Endothelial cell (in vitro differentiated cells): ENCODE measurements around the gene VRK1. TPM values are rescaled to one million over a fixed set of nuclear protein-coding genes. Genes with fewer than 3 reads are reported as not detected.

Source experiments
- DNase-seq: peaks from one replicate; pipeline ENCODE4 v3.0.0; 2021; ENCODE audit warnings: low spot score
- H3K27ac Mint-ChIP-seq: one replicate; pipeline ENCODE4 v1.8.0; 2021; ENCODE audit warnings: mixed read lengths, inconsistent platforms; ENCODE audit not compliant: unreplicated experiment
- H3K27me3 Mint-ChIP-seq: one replicate; pipeline ENCODE4 v1.8.0; 2021; ENCODE audit warnings: mild to moderate bottlenecking, moderate library complexity, mixed read lengths, inconsistent platforms; ENCODE audit not compliant: unreplicated experiment
- H3K36me3 Mint-ChIP-seq: one replicate; pipeline ENCODE4 v1.8.0; 2021; ENCODE audit warnings: mild to moderate bottlenecking, low read depth, mixed read lengths, inconsistent platforms; ENCODE audit not compliant: unreplicated experiment
- H3K4me1 Mint-ChIP-seq: one replicate; pipeline ENCODE4 v1.8.0; 2021; ENCODE audit warnings: mild to moderate bottlenecking, mixed read lengths, inconsistent platforms; ENCODE audit not compliant: unreplicated experiment
- H3K4me3 Mint-ChIP-seq: one replicate; pipeline ENCODE4 v1.8.0; 2021; ENCODE audit warnings: mild to moderate bottlenecking, mixed read lengths, inconsistent platforms; ENCODE audit not compliant: unreplicated experiment
- H3K9me3 Mint-ChIP-seq: one replicate; pipeline ENCODE4 v1.8.0; 2021; ENCODE audit warnings: mixed read lengths, inconsistent platforms; ENCODE audit not compliant: unreplicated experiment
- total RNA-seq: library from RNA; stranded (reverse); fragmentation: NEBNext Ultra II Directional; extraction: Animal tissue kit (Norgen Biotek cat#: 25700); gene quantifications from one replicate; pipeline ENCODE4 v1.2.1, GENCODE V29; 2021; ENCODE audit not compliant: unreplicated experiment
- TF ChIP-seq, protein P1 (sequence below): fragments of 200-600 bp; sonication (generic); IDR thresholded peaks from one replicate; pipeline ENCODE4 v1.5.0; 2021; ENCODE audit warnings: antibody characterized with exemption; ENCODE audit not compliant: unreplicated experiment

Gene VRK1
- total RNA-seq, 1 donor from 2014 or later, result 32.0 TPM

DNA sequence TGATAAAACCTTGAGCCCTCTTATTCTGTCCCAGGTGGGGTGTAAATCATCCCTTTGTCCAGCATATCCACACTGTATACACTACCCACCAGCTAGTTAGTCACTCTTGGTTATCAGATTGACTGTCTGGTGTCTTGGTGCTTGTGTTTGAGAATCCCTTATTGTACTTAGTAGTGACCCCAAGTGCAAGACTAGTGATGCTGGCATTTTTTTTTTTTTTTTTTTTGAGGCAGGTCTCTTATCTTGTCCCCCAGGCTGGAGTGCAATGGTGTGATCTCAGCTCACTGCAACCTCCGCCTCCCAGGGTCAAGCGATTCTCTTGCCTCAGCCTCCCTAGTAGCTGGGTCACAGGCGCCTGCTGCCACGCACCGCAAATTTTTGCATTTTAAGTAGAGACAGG, 5.8 kb downstream of the VRK1 start:
- TF ChIP-seq, protein P1, sequence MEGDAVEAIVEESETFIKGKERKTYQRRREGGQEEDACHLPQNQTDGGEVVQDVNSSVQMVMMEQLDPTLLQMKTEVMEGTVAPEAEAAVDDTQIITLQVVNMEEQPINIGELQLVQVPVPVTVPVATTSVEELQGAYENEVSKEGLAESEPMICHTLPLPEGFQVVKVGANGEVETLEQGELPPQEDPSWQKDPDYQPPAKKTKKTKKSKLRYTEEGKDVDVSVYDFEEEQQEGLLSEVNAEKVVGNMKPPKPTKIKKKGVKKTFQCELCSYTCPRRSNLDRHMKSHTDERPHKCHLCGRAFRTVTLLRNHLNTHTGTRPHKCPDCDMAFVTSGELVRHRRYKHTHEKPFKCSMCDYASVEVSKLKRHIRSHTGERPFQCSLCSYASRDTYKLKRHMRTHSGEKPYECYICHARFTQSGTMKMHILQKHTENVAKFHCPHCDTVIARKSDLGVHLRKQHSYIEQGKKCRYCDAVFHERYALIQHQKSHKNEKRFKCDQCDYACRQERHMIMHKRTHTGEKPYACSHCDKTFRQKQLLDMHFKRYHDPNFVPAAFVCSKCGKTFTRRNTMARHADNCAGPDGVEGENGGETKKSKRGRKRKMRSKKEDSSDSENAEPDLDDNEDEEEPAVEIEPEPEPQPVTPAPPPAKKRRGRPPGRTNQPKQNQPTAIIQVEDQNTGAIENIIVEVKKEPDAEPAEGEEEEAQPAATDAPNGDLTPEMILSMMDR, result no peak
- no peak overlapping the region for H3K27ac Mint-ChIP-seq
- no peak overlapping the region for H3K4me3 Mint-ChIP-seq
- no peak for DNase-seq
- H3K4me1 Mint-ChIP-seq, result peaks cover 24% of the 10 kb centered on the region
- no peaks in the 10 kb centered on the region for H3K36me3 Mint-ChIP-seq
- H3K9me3 Mint-ChIP-seq, result no peaks in the 10 kb centered on the region
- no peaks in the 10 kb centered on the region for H3K27me3 Mint-ChIP-seq

DNA sequence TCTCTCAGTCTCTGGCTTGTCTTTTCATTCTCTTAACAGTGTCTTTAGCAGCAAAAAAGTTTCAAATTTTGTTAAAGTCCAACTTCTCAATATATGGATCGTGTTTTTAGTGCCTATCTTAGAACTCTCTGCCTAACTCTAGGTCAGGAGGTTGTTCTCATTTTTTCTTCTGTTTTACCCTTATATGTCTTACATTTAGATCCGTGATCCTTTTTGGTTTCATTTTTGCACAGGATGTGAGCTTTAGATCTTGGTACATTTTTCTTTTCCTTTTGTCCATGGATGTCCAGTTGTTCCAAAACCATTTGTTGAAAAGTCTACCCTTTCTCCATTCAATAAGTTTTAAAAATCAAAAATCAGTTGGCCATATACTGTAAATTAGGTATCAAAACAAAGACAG, 6.8 kb downstream of the VRK1 start:
- H3K27me3 Mint-ChIP-seq, result no peaks in the 10 kb centered on the region
- no peak for DNase-seq
- H3K27ac Mint-ChIP-seq, result no peak overlapping the region
- no peak overlapping the region for H3K4me3 Mint-ChIP-seq
- TF ChIP-seq, protein P1, result no peak
- no peaks in the 10 kb centered on the region for H3K9me3 Mint-ChIP-seq
- H3K36me3 Mint-ChIP-seq, result no peaks in the 10 kb centered on the region
- peaks cover 14% of the 10 kb centered on the region for H3K4me1 Mint-ChIP-seq

DNA sequence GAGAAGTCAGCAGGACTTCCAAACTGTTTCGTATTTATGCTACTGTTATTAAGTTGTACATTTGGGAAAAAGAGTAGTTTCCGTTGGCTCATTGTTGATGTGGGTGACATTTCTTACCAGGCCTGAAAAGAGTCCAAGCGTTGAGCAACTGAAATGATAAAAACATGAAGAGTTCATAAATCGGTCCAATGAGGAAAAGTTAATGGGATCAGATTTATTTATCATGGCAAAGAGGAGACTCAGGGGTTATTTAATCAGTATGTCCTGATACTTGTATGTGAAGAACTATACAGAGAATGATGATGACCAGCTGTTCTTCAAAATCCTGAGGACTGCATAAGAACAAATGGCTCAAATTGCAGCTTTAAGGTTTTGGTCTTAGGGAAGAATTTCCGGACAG, 7.7 kb downstream of the VRK1 start:
- no peaks in the 10 kb centered on the region for H3K36me3 Mint-ChIP-seq
- H3K27ac Mint-ChIP-seq, result no peak overlapping the region
- no peak overlapping the region for H3K4me3 Mint-ChIP-seq
- H3K9me3 Mint-ChIP-seq, result no peaks in the 10 kb centered on the region
- H3K27me3 Mint-ChIP-seq, result no peaks in the 10 kb centered on the region
- TF ChIP-seq, protein P1, result no peak
- peaks cover 9% of the 10 kb centered on the region for H3K4me1 Mint-ChIP-seq
- no peak for DNase-seq

DNA sequence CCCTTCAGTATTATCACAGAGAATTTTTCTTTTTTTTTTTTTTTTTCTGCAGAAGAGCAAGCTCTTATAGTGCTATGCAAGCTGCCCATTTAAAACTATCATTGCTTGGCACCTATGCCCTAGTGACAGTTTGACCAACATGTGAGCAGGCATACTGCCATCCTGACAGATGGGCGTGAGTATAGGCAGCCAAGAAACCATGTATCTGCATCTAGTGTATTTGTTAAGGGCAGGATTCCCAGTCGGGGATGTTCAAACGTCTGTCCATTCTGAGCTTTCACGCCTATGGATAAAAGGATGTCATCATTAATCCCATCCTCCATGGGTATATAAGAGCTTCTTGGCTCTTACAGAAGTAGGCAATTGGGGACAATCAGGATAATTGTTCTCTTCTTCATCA, 8.8 kb downstream of the VRK1 start:
- Mint-ChIP-seq H3K4me3 (no peak overlapping the region), H3K27me3 (no peaks in the 10 kb centered on the region), H3K36me3 (no peaks in the 10 kb centered on the region), H3K4me1 (peaks cover 5% of the 10 kb centered on the region), H3K27ac (no peak overlapping the region), H3K9me3 (no peaks in the 10 kb centered on the region)
- DNase-seq, result no peak
- TF ChIP-seq, protein P1, result no peak

DNA sequence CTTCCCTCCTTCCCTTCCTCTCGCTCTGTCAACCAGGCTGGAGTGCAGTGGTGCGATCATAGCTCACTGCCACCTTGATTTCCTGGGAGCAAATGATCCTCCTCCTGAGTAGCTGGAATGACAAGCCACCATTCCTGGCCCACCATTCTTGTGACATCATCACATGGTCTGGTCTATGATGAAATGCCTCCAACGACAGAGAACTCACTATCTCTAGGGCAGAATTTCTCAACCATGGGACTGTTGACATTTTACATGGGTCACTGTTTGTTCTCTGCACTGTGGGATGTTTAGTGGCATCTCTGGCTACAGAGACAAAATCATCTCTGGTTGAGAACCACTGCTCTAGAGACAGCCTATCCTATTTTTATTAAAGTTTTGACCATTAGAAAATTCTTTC, 9.7 kb downstream of the VRK1 start:
- no peak overlapping the region for H3K27ac Mint-ChIP-seq
- TF ChIP-seq, protein P1, result no peak
- H3K4me3 Mint-ChIP-seq, result no peak overlapping the region
- no peaks in the 10 kb centered on the region for H3K9me3 Mint-ChIP-seq
- no peaks in the 10 kb centered on the region for H3K36me3 Mint-ChIP-seq
- DNase-seq, result no peak
- no peaks in the 10 kb centered on the region for H3K27me3 Mint-ChIP-seq
- H3K4me1 Mint-ChIP-seq, result peaks cover 5% of the 10 kb centered on the region
